ENCODE data around the gene SHC2.

Gene SHC2

DNA sequence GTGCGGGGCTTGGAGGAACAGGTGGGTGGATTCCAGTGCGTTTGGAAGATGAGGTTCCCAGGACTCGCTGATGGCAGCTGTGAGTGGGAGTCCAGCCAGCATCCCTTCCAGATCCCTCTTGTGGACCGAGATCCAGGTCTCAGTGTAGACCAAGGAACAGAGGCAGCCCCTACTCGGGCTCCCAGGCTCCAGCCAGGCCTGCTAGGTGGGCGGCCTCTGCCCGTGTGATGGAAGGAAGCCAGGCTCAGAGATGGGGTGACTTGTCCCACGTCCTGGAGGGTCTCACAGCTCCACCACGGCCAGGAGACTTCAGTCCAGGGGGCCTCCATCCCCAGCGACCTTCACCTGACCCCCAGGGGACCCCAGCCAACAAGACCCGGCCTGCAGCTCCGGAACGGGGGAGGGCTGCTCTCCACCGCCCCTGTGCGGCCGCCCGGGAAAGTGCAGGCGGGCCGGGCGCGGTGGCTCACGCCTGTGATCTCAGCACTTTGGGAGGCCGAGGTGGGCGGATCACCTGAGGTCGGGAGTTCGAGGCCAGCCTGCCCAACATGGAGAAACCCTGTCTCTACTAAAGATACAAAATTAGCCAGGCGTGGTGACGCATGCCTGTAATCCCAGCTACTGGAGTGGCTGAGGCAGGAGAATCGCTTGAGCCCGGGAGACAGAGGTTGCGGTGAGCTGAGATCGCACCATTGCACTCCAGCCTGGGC, 34.7 kb upstream of the SHC2 start:
- no peak overlapping the region for H3K27ac Mint-ChIP-seq
- H3K4me3 Mint-ChIP-seq, result no peak overlapping the region
- H3K9me3 Mint-ChIP-seq, result peaks cover 3% of the 10 kb centered on the region
- peaks cover 22% of the 10 kb centered on the region for H3K4me1 Mint-ChIP-seq
- no peak for ATAC-seq
- H3K27me3 Mint-ChIP-seq, result peaks cover 42% of the 10 kb centered on the region
- peaks cover 6% of the 10 kb centered on the region for H3K36me3 Mint-ChIP-seq

DNA sequence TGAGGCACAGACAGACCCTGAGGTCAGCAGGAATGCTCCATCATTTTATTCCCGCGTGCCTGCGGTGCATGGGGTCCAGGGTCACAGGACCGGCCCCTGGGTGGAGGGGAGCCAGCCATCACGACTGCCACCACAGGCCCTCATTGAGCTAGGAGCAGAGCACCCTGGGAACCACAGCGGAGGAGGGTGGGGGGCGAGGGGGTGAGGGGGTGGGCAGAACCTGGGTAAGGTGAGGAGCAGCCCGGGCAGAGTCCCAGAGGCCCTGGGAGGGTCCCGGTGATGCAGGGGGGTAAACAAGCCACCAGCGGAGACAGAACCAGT, 34.2 kb upstream of the SHC2 start:
- H3K4me3 Mint-ChIP-seq, result no peak overlapping the region
- H3K27me3 Mint-ChIP-seq, result peaks cover 42% of the 10 kb centered on the region
- H3K36me3 Mint-ChIP-seq, result peaks cover 6% of the 10 kb centered on the region
- peaks cover 3% of the 10 kb centered on the region for H3K9me3 Mint-ChIP-seq
- H3K4me1 Mint-ChIP-seq, result peaks cover 22% of the 10 kb centered on the region
- H3K27ac Mint-ChIP-seq, result no peak overlapping the region
- no peak for ATAC-seq

DNA sequence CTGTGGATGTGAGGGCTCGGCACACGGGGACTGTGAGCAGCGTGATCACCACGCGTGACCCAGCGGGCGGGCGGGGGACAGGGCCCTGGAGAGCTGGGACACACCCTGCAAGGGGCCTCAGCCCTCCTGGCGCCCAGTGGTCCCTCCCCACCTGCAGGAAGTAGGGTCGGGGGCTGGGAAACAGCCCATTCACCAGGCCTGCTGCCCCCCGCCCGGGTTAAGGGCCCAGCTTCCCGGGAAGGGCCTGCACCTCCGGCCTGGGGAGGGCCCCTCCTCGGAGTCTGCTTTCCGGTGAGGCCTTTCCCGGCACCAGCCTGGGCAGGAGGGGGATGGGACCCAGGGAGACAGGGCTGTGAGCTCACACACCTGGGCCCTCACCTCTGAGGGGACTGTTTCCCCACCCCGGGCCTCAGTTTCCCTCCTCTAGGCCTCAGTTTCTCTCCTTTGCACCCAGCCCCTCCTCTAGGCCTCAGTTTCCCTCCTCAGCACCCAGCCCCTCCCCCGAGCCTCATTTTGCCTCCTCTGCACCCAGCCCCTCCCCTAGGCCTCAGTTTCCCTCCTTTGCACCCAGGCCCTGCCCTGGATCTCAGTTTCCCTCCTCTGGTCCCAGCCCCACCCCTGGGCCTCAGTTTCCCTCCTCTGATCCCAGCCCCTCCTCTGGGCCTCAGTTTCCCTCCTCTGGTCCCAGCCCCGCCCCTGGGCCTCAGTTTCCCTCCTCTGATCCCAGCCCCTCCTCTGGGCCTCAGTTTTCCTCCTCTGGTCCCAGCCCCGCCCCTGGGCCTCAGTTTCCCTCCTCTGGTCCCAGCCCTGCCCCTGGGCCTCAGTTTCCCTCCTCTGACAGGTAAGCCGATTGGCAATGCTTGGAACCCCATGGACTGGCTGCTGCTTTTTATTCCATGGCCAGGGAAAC, 33.6 kb upstream of the SHC2 start:
- H3K27ac Mint-ChIP-seq, result no peak overlapping the region
- H3K4me1 Mint-ChIP-seq, result peaks cover 26% of the 10 kb centered on the region
- H3K9me3 Mint-ChIP-seq, result peaks cover 3% of the 10 kb centered on the region
- peaks cover 6% of the 10 kb centered on the region for H3K36me3 Mint-ChIP-seq
- peaks cover 38% of the 10 kb centered on the region for H3K27me3 Mint-ChIP-seq
- no peak for ATAC-seq
- no peak overlapping the region for H3K4me3 Mint-ChIP-seq

DNA sequence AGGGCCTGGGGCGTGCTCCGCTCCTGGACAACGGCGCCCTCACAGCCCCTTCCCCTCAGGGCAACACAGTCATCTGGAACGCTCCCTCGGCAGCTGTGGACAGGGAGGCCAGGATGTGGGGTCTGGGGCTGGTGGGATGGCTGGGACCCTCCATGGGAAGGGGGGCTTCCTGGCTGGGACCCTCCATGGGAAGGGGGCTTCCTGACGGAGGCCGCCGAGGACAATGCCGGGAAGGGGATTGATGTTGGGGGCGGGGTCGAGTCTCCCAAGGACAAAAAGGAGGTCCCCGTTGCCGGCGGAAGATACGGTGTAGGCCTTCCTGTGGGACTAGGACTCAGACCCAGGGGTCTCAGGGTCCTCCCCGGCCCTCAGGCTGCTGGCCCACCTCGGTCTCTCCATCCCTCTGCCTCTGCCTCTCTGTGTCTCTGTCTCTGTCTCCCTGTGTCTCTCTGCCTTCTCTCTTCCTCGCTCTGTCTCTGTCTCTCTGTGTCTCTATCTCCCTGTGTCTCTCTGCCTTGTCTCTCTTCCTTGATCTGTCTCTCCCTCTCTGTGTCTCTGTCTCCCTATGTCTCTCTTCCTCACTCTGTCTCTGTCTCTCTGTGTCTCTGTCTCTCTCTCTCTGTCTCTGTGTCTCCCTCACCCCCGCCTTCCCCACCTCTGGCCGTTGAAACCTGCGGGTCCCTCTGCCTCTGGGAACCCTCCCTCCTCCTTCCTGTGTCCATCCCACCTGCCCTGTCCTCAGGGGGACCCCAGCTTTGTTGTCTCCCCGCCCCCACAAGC, 32.7 kb upstream of the SHC2 start:
- H3K27ac Mint-ChIP-seq, result no peak overlapping the region
- peaks cover 21% of the 10 kb centered on the region for H3K4me1 Mint-ChIP-seq
- ATAC-seq, result no peak
- H3K4me3 Mint-ChIP-seq, result no peak overlapping the region
- H3K27me3 Mint-ChIP-seq, result peaks cover 29% of the 10 kb centered on the region
- H3K9me3 Mint-ChIP-seq, result peaks cover 3% of the 10 kb centered on the region
- no peaks in the 10 kb centered on the region for H3K36me3 Mint-ChIP-seq

DNA sequence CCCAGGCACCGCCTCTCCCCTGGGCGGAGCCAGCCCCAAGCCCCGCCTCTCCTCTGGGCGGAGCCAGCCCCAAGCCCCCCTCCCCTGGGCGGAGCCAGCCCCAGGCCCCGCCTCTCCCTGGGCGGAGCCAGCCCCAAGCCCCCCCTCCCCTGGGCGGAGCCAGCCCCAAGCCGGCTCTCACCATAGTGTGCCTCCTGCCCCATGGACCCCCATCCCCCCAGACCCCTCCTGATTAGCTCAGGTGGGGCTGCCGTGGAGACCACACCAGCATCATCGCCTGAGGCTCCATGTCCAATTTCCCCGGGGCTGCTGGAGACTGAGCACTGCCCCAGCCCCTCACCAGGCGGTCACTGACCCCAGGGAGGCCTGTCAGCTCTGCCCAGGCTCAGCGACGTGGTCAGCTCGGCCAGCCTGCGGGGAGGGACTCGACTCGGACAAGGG, 31.3 kb upstream of the SHC2 start:
- Mint-ChIP-seq H3K27me3 (peaks cover 20% of the 10 kb centered on the region), H3K4me1 (peaks cover 18% of the 10 kb centered on the region), H3K36me3 (no peaks in the 10 kb centered on the region), H3K9me3 (peaks cover 3% of the 10 kb centered on the region), H3K27ac (no peak overlapping the region), H3K4me3 (no peak overlapping the region)
- no peak for ATAC-seq

DNA sequence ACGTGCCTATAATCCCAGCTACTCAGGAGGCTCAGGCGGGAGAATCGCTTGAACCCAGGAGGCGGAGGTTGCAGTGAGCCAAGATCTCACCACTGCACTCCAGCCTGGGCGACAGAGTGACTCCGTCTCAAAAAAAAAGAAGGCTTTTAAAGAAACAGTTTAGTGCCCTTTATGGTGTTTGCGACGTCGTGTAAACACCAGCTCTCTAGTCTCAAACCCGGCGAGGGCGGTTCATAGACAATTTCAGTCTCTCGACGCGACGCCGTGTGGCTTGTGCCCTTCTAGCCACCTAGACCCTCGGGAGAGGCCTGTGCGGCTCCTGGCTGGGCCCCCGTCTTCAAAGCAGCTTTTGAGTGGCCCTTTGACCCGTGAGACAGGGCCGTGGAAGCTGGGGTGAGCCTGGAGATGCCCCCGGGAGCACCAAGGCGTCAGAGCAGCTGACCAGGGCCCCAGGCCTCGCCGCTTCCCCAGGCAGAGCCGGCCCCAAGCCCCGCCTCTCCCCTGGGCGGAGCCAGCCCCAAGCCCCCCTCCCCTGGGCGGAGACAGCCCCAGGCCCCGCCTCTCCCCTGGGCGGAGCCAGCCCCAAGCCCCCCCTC, 30.4 kb upstream of the SHC2 start:
- Mint-ChIP-seq H3K4me3 (no peak overlapping the region), H3K4me1 (peaks cover 18% of the 10 kb centered on the region), H3K9me3 (peaks cover 3% of the 10 kb centered on the region), H3K27ac (no peak overlapping the region), H3K36me3 (no peaks in the 10 kb centered on the region), H3K27me3 (peaks cover 18% of the 10 kb centered on the region)
- ATAC-seq, result no peak

DNA sequence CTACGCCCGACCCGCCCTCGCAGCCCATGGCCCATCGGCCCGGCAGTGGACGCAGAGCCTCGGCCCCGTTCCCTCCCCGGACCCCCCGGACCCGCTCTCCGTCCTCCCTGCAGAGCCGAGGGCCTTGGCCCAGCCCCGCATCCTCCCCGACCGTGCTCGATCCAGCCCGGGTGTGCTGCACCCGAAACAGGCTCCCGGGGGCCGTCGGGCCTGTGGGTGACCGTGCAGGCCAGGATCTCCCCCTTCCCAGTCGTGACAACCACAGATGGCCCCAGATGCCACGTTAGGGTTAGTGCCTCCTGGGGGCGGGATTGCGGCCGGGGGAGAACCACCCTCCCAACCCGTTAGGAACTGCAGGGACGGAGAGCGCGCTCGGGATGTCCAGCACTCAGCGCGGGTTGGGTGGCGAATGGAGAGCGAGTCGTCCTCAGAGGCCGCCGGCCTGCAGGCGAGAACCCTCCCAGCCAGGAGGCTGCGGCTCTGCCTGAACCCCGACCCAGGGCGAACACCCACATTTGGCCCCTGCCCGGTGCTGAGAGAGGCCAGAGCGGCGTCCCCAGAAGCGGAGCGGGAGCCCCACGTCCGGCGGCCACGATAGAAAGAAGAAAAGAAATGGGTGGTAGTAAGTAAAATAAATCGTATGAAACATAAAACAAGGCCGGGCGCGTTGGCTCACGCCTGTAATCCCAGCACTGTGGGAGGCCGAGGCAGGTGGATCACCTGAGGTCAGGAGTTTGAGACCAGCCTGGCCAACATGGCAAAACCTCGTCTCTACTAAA, 28.8 kb upstream of the SHC2 start:
- peaks cover 18% of the 10 kb centered on the region for H3K4me1 Mint-ChIP-seq
- H3K9me3 Mint-ChIP-seq, result peaks cover 3% of the 10 kb centered on the region
- H3K4me3 Mint-ChIP-seq, result peak overlapping the region; percentile 82
- ATAC-seq, result peak; percentile 39
- no peaks in the 10 kb centered on the region for H3K36me3 Mint-ChIP-seq
- peaks cover 10% of the 10 kb centered on the region for H3K27me3 Mint-ChIP-seq
- H3K27ac Mint-ChIP-seq, result peak overlapping the region; percentile 83

DNA sequence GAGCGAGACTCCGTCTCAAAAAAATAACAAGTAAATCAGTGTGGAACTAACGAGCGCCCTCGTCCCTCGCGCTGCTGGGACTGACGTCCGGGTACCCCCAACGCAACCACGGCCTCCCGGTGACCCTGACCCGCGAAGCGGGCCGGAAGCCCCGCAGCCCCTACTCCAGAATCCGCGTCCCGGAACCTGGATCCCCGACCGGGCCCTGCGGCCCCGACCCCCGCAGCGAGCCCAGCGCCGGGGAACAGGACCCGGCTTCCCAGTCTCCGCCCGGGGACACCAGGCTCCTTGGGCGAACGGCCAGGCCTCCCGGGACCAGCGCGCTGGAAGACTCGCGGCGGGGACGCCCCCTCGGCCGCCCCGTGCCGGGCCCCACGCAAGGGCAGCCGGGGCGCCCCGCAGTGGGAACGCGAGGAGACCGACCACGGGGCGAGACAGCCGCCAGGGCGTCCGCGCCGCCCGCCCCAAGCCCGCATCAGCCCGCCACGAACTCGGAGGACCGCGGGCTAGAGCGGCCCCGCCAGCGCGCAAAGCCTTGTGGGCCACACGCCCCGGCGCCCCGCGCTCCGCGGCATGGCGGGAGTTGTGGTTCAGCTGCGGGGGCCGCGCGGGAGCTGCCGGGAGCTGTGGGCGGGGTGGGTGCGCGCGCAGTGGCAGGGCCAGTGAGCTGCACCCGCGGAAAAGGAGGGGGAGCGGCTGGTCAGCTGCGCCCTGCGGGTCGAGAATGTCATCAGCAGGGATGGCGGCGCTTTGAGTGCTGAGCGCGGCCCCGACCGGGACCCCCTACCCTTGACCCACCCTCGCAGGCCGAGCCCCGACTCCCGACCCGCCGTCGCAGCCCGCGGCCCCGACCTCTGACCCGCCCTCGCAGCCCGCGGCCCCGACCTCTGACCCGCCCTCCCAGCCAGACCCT, 27.9 kb upstream of the SHC2 start:
- peaks cover 15% of the 10 kb centered on the region for H3K4me1 Mint-ChIP-seq
- peak; percentile 95 for ATAC-seq
- H3K27ac Mint-ChIP-seq, result peak overlapping the region; percentile 83

DNA sequence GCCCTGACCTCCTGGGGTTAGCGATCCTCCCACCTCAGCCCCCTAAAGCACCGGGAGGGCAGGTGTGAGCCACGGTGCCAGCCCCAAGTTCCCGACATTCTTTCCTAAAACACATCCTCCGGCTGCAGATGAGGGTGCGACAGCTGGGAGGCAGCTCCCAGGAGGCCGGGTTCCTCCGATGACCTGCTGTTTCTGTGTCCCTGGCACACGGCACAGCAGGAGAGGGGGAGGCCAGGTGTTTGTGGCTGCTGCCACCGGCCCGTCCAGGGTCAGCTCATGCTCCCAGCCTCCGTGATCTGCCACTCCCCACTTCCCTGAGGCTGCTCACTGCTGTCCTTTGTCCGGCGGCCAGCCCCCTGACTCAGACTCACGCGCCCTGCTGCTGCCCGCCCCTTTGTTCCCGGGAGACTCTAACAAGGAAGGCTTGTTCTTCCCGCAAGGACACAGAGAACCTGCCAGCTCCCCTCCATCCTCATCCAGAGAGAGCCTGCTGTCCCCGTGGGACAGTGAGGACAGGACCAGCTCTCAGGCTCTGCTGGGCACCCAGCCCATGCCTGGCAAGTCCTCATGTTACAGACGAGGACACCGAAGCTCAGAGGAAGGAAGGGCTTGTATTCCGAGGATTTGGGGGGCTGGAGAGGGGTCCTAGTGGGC, 24.9 kb upstream of the SHC2 start:
- no peak for ATAC-seq
- no peak overlapping the region for H3K27ac Mint-ChIP-seq
- H3K4me3 Mint-ChIP-seq, result no peak overlapping the region
- peaks cover 19% of the 10 kb centered on the region for H3K4me1 Mint-ChIP-seq
- peaks cover 8% of the 10 kb centered on the region for H3K9me3 Mint-ChIP-seq
- peaks cover 8% of the 10 kb centered on the region for H3K36me3 Mint-ChIP-seq
- H3K27me3 Mint-ChIP-seq, result peaks cover 9% of the 10 kb centered on the region

More for the DNA sequence above, 27.9 kb upstream of the SHC2 start:
- no peaks in the 10 kb centered on the region for H3K36me3 Mint-ChIP-seq
- peaks cover 9% of the 10 kb centered on the region for H3K27me3 Mint-ChIP-seq
- peak overlapping the region; percentile 82 for H3K4me3 Mint-ChIP-seq
- peaks cover 2% of the 10 kb centered on the region for H3K9me3 Mint-ChIP-seq

DNA sequence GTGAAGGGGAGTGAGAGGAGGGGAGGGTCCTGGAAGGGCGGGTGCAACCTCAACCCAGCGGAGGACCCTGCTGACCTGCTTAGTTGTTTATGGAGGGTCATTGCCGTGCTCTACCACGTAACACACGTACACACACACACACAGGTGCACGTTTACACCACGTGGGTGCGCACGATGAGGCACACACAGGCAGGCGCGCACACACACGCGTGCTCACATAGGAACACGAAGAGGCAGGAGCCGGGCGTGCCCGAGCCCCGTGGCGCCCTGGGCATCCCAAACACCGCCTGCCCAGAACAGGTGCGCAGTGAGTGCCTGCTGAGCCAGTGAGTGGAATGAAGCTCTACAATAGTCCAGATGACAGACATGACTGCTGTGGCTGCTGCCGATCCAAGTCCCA, 24.2 kb upstream of the SHC2 start:
- peaks cover 14% of the 10 kb centered on the region for H3K36me3 Mint-ChIP-seq
- H3K27ac Mint-ChIP-seq, result no peak overlapping the region
- H3K27me3 Mint-ChIP-seq, result peaks cover 9% of the 10 kb centered on the region
- H3K4me3 Mint-ChIP-seq, result no peak overlapping the region
- H3K4me1 Mint-ChIP-seq, result peaks cover 25% of the 10 kb centered on the region
- no peak for ATAC-seq
- H3K9me3 Mint-ChIP-seq, result peaks cover 15% of the 10 kb centered on the region

DNA sequence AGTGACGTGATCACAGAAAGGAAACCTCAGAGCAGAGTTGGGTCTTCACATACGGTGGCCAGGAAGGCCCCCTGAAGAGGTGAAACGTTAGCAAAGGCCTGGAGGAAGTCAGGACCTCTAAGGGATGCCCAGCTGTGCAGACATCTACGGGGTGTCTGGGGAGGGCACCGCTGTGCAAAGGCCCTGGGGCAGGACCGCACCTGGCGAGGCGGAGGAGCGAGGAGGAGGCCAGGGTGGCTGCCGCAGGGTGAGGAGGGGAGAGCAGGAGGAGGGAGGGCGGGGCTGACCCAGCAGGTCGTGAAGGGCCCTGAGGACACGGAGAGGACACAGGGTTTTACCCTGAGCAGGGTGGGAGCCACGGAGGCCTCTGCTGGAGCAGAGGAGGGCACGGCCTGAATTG, 23.7 kb upstream of the SHC2 start:
- peaks cover 9% of the 10 kb centered on the region for H3K27me3 Mint-ChIP-seq
- H3K36me3 Mint-ChIP-seq, result peaks cover 17% of the 10 kb centered on the region
- H3K9me3 Mint-ChIP-seq, result peaks cover 19% of the 10 kb centered on the region
- peaks cover 25% of the 10 kb centered on the region for H3K4me1 Mint-ChIP-seq
- ATAC-seq, result no peak
- no peak overlapping the region for H3K4me3 Mint-ChIP-seq
- H3K27ac Mint-ChIP-seq, result no peak overlapping the region

DNA sequence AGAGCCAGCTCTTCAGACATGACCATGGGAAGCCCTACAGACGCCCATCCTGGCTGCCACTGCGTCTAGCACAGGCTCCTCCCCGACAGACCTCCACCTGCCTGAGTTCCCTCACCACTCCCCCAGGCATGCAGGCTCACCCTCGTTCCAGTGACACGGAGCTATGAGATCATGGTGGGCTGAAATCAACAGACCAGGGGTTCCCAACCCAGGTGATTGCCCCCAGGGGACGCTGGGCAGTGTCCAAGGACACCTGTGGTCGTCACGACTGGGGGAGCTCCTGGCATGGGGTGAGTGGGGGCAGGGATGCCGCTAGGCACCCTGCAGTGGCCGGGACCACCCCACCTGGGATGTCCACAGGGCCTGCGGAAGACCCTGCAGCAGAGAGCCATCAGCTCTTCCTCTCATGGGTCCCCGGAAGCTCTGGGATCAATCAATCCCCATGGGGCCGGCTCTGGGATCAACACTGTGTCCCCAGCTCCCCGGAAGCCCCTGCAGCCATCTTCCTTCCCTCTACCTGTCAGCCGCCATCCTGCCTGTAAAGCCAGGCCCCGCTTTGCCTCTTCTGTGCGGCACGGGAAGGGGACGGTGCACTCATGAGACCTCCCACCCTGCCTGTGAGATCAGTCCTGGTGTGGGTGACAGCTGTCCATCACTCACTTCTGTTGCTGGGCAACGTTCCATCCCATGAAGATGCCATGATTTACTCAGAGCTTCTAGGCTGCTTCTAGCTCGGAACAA, 22.7 kb upstream of the SHC2 start:
- no peak for ATAC-seq
- Mint-ChIP-seq H3K4me1 (peaks cover 23% of the 10 kb centered on the region), H3K4me3 (no peak overlapping the region), H3K27ac (no peak overlapping the region), H3K27me3 (peaks cover 9% of the 10 kb centered on the region), H3K36me3 (peaks cover 17% of the 10 kb centered on the region), H3K9me3 (peaks cover 19% of the 10 kb centered on the region)
